Panc1 (cell line): ENCODE results near the gene KRT75.

Experiments
- POLR2AphosphoS5 ChIP-seq: IDR thresholded peaks from 2 replicates; pipeline ENCODE4 v1.6.1; 2012; ENCODE audit warnings: mild to moderate bottlenecking, low read depth, low read length, moderate library complexity
- TF ChIP-seq, protein P1 (sequence below): fragments of 450-650 bp; IDR thresholded peaks from 2 replicates; pipeline ENCODE4 v1.5.1; 2017; ENCODE audit warnings: mild to moderate bottlenecking

DNA sequence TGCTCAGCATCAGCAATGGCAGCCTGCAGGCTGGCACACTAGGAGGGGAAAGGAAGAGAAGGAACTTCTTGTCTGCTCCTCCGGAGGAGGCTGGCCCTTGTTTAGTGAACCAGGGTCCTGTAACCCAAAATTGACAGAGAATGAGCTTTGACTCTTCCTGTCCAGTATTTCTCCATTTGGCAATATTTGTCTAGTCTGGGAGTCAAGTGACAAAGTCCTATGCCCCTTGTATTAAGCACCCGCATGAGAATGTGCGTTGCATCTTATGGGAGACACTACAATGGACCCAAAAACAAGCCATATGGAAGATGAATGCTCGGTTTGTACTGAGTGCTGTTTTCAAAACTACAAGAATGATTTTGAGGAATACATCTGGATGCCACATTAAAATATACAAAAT lies 35.7 kb upstream of the KRT75 start:
- TF ChIP-seq, protein P1, sequence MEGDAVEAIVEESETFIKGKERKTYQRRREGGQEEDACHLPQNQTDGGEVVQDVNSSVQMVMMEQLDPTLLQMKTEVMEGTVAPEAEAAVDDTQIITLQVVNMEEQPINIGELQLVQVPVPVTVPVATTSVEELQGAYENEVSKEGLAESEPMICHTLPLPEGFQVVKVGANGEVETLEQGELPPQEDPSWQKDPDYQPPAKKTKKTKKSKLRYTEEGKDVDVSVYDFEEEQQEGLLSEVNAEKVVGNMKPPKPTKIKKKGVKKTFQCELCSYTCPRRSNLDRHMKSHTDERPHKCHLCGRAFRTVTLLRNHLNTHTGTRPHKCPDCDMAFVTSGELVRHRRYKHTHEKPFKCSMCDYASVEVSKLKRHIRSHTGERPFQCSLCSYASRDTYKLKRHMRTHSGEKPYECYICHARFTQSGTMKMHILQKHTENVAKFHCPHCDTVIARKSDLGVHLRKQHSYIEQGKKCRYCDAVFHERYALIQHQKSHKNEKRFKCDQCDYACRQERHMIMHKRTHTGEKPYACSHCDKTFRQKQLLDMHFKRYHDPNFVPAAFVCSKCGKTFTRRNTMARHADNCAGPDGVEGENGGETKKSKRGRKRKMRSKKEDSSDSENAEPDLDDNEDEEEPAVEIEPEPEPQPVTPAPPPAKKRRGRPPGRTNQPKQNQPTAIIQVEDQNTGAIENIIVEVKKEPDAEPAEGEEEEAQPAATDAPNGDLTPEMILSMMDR, result no peak
- TF ChIP-seq POLR2AphosphoS5, result no peak
